GM21367 (cell line): ENCODE measurements around the gene DAPK1.

ENCODE experiments used
- ATAC-seq: cut with Tn5 transposase; IDR thresholded peaks from one replicate; pipeline ENCODE4 v1.9.1; 2021; ENCODE audit not compliant: unreplicated experiment

DAPK1 gene

DNA sequence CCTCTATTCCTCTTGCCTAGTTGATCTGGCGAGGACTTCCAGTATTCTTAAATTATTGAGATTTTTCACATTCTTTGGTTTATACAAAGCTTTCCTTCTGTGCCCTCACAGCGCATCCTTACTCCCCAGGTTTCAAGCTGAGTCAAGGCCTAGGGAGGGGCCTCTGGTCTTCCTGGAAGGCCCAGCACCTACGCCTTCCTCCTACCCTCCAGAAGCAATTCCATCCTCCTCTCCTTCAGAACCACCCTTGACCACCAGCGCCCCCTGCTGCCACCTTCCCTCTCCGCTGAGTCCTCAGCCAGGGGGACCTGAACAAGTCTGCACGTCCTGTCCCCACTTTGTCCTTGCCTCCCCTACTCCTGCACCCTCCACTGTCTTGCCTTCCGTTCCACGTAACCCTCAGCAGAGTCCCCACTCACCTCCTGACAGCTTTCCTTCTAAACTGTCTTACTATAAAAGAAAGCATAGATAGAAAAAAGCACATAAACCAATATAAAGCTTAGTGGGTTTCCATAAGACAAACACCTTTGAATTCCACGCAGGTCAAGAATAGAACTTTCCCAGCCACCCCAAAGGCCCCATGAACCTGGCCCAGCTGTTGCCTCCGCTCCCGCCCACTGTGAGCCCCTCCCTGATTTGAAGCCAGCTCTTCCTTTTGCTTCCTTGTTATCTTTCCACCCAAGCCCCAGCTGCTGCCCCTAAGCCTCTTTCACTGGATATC lies 165.3 kb downstream of the DAPK1 start:
- ATAC-seq, result no peak

DNA sequence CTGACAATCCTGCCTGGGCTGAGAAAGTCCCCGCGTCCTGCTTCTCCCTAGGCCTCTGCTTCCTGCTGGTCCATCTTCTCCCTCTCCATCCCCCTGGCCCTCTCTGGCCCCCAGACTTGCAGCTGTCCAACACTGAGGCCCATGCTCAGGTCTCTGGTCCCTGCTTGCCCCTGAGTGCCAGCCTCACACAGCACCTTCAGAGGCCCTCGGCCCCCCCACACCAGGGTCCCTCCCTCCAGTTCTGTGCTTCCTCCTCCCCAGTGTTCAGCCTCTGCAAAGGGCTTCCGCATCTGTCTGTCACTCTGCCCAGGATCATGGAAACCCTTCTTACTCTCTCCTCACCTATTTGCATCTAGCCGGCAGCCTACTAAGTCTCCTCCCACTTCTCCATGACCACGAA lies 165.9 kb downstream of the DAPK1 start:
- ATAC-seq, result no peak

DNA sequence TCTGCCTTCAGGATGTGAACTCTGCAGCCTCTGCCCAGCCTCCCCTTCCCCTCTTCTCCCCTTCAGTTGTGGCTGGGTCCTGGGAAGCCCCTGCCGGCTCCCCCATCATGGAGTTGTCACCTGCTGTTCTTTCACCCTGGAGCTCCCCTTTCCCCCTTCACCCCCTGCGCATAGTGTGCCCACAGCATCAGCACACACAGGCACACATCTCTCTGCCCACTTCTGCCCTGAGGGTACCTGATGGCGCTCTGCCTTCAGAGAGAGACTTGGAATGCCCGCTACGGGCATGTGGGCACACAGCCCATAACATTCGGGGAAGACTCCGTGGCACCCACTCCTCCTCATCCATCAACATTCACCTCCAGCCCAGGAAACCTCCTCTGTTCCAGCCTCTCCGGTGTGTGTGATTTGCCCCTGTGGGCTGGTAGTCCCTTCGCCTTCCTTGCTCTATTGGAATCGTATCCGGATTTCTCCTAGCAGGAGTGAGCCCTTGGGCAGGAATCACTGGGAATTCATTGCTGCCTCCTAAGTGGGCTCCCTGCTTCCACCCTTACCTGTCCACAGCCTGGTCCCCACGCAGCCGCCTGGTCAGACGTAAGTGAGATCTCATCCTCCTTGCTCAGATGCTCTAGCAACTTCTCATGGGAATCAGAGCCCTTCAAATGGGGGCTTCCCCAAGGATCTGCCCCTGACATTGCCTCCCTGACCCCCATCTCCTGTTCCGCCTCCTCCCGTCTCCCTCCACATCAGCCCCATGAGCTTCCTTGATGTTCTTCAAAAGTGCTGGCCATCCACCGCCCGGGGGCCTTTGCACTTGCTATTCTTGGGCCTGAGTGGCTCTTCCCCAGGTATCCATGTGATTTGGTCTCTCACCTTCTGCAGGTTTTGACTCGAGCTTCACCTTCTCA lies 166.7 kb downstream of the DAPK1 start:
- no peak for ATAC-seq

DNA sequence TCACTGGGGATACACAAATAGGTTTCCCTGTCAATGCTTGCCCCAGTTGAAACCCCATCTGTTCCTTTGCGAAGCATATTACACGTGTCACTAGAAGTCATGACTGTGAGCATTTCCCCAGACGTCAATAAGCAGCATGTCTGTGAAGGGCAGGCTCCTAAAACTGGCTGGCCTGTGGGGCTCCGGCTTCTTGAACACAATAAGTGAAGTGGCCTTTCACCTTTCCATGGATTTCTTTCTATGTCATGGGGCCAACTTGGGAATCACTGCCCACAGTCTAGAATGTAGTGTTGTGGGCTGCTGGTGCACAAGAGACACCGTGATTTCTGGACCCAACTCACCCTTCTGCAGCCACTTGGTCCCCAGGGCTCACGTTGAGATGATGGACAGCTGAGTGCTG lies 167.8 kb downstream of the DAPK1 start:
- ATAC-seq, result no peak

DNA sequence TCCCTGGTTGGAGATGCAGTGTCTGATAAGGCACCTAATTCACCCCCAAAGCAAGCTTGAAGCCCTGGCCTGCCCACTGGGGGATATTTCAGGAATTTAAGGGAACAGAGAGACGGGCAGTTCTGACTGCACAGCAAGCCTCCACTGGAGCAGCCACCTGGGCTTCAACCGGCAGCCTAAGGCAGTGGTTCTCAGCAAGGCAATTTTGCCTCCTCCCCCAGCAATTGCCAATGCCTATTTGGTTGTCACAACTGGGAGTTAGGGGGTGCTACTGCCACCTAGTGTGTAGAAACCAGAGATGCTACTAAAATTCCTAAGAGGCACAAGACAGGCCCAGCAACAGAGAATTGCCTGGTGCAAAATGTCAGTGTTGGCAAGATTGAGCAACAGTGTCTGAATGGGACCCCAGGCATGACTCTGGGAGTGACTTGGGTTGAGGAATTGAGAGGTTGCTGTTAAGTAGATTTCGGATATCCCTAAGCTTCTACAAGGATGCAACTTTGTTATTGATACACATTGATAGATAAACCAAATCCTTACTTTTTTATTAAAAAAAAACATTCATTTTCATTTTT lies 169.6 kb downstream of the DAPK1 start:
- no peak for ATAC-seq

DNA sequence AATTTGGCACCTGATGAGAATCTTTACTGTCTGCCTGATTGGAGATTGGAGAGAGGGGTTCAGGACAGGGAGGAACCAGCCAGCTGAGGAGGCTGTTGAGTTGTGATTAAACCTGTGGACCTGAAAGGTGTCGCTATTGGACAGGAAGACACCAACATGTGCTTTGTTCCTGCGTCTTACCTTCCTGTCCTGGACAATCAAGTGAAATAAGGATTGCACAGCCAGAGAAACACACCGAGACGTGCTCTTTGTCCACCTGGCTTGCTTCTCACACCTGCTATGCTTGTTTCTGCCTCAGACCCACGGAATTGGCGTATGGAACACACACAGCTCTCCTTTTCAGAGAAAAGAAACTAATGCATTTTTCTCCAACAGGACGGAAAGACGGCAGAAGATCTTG lies 170.6 kb downstream of the DAPK1 start:
- ATAC-seq, result no peak

DNA sequence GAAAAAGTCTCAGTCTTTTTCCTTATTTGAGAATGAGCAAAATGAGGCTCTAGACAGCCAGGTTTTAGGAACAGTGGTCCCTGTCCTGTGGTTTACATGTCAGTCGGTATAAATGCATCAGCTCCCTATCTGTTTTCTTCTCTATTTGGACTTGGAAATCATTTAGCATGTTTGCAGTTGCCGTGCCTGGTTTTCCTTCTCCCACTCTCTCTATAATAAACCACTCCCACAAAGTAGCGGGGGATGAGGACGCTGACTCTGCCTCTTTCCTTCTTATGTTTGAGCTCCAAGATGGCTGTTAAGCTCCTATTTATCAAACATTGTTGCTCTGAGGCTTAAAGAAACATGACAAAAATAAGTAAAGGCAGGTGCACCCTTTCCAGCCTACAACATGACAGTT lies 171.1 kb downstream of the DAPK1 start:
- ATAC-seq, result no peak

DNA sequence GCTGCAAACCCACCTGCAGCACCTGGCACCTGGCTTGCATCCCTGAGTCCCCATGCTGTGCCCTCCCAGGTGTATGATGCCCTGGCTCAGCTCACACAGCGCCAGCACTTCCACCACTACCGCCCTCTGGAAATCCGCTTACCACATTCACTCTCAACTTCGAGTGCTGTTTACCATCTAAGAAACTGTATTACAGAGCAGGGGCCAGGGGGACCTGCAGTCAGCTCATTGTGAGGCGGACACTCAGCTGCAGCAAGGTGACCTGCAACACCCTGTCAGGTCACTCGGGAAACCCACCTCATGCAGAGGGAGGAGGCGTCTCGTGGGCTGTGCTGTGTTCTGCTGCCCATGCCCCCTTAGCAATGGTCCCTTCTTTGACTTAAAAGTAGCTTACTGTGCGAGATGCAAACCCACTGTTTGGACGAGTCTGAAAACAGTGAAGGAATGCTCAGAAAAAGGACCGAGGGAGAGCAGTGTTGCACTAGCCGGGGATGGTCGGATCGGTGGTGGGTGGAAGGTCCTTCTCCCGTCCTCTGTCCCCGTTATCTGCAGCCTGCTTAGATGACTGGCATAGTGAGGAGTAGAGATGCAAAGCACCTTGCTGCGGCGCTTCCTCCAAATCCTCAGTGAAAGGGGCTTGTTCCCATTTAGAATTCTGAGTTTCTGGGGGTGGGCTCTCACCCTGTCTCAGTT lies 173.1 kb downstream of the DAPK1 start:
- no peak for ATAC-seq

DNA sequence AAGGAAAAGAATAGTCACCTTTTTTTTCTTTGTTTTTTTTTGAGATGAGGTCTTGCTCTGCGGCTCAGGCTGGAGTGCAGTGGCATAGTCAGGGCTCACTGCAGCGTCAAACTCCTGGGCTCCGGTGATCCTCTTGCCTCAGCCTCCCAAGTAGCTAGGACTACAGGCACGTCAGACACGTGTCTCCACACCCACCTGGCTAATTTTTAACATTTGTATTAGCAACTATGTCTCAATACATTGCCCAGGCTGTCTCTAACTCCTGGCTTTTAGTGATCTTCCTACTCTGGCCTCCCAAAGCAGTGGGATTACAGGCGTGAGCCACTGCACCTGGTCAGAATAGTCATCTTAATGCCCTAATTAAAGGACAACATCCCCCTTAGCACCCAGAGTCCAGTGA lies 173.8 kb downstream of the DAPK1 start:
- ATAC-seq, result no peak

DNA sequence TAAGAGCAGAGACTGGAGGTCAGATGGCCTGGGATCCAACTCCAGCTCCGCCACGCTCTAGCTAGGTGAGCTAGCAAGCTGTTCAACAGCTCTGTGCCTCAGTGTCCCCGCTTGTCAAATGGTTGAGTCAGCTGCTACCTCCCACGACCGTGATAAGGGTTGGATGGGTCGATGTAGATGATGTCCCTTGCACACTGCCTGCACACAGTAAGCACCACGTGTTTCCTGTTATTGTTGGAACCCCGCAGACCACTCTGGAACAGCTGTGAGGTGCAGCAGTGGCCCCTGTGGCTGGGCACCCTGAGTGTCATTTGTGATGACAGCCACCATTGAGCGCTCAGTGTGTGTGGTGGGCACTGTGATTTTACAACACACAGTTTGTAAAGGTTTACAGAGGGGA lies 174.3 kb downstream of the DAPK1 start:
- no peak for ATAC-seq

DNA sequence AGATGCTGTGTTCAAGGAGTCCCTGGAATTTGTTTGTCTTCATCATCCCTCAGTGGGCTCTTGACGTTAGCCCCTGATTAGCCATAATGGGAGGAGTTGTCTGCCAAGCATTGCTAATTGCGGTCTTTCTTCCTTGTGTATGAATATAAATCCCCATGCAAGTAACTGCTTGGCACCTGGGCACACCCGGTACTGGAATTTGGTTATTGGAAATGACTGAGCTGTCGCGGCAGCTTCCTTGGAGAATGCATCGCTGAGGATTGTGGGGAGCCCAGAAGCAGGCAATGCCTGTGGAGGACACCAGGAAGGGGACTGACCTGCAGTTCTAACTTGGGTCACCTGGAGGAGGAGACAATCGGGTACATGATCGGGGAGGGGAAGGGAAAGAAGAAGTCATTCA lies 174.9 kb downstream of the DAPK1 start:
- ATAC-seq, result no peak

DNA sequence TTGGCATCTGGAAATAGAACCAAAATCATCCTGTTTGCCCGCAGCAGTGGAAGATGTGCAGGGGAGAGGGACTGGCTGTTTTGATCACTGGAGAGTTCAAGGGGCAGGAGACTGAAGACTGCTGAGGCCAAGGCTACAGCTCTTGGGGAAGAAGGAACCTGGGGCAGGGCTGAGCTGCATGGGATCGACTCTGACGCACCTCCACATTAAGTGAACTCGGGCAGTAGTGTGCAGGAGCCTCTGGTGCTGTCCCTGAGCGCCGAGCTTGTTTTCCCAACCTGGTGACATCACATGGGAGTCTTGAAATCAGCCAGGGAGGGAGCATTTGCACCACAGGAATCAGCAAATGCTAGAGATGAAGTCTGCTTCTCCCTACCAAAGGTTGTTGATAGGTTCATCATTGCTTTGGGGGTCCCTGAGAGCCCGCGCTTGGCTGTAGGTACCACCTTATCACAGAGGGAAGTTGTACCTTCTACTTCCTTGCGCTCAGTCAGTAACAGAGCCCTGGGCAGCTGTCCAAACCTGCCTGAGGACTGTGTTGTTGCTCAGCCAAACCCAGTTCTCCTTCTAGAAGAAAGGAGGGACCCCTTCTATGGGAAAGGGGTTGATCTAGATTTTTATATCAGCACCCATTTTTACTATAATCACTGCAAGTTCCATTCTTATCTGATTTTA lies 175.9 kb downstream of the DAPK1 start:
- ATAC-seq, result no peak

DNA sequence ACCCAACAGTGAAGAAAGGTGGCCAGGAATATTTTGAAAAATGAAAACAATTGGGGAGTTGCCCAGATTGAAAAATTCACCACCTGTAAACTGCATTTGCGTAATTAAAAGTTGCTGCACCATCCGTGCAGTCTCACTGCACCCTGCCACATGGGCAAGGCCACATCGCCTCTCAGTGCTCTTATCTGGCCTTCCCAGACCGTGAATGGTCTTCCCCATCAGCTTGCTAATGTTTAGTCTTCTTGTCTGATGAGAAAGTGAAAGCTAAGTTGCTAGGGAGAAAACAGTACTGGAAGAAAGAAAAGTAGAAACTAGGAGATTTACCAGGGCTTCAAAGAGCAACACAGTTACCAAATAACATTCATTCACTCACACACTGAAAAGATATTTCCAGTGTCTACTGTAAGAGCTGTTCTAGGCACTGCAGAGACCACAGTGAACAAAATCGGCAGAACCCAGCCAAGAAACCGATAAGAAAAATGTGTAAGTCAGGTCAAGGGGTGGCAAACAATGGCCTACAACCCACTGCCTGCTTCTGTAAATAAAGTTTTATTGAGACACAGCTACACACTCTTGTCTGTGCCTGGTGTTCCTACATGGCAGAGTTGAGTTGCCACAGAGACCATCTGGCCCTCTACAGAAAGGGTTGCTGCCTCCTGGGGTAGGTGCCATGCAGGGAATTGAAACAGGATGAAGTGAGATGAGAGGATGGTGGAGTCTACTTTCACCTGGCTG lies 177.1 kb downstream of the DAPK1 start:
- no peak for ATAC-seq

DNA sequence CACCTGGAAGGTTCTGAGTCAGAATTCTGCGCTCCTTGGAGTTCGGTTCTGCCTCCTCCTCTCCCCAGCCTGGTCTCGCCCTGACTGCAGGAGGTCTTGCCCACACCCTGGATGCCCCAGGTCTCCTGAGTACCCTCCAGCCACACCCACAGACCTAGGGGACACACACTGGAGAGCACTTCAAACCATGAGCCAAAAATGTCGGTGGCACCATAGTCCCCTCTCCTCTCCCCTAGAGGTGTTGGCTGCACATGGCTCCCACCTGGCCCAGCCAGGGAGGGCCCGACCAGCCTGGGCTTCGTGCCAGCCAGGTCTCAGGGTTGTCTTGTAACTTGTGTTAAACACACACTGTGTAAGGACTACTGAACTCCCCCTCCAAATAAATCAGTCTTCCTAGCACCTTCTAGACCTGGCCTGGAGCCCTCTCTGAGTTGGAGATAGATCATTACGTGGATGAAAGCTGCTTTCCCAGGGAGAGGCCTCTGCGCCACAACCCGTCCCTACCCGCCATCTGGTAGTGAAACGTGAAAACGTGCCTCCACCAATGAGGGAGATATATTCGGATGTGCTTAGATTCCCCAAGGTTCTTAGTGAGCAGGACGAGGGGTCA lies 178.3 kb downstream of the DAPK1 start:
- ATAC-seq, result no peak

DNA sequence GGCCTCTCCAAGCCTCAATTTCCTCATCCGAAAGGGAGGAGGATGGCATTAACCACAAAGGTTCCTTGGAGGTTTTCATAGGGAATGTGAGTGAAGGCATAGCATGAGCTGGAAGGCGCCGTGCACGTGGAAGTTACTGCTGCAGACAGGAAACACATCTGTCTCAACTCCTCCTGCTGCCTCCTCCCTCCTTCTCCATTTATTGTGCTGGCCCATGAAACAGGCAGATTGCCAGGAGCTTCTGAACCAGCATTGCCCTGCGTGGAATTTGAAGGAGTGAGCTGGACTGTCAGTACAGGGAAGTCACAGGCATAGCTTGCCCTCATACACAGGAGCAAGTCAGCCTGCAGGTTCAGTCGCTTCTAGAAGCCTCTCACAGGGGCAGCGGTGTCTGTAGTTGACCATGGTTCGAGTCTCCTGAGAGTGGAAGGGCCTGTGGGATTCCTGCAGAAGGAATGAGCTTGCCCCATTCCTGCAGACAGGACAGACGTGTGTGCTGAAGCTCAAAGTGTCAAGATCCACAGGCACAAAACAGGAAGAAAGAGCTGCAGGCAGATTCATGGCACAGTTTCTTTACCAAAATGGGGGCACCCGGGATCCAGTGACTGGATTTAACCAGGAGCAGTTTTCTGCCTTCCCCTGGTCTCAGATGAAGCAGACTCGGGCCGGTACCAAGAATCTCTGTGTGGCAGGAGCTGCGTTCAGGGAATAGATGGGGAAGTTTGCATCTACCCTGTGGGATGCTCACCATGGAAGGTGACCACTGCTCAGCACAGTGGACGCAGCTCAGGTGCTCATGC lies 179.5 kb downstream of the DAPK1 start:
- no peak for ATAC-seq

DNA sequence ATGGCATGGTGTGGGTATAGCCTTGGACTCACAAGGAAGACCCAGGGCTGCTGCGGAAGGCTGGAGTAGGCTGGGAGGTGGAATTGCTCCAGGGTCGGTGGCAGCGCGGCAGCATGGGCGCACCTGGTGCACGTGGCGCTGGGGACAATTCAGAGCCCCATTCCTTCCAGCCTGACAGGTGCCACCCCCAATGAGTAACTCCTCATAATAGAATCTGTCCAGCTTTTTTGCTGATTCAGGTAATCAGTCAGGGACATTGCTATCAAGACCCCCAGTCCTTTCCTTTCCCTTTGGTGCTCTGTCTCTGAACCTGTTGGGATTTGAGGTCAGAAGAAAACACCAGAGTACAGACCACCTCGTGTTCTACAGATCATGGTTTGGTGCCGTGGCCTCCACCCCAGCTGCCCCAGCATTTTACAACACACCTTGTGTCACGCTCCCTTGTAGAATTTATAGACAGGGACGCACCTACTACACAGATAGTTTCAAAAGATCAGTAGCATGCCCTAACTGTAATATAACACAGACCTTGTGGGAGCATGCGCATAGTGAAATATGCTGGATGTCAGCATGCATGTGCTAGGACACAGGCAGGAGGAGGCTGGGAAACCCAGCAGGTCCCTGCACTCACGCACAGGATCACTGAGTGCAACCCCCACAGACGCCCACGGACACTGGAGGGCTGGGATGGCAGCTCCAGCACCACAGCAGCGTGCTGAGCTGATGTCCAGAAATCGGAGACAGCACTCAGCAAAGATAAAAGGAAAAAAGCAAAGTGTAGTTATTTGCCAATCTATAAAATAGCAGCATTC lies 180.3 kb downstream of the DAPK1 start:
- no peak for ATAC-seq

DNA sequence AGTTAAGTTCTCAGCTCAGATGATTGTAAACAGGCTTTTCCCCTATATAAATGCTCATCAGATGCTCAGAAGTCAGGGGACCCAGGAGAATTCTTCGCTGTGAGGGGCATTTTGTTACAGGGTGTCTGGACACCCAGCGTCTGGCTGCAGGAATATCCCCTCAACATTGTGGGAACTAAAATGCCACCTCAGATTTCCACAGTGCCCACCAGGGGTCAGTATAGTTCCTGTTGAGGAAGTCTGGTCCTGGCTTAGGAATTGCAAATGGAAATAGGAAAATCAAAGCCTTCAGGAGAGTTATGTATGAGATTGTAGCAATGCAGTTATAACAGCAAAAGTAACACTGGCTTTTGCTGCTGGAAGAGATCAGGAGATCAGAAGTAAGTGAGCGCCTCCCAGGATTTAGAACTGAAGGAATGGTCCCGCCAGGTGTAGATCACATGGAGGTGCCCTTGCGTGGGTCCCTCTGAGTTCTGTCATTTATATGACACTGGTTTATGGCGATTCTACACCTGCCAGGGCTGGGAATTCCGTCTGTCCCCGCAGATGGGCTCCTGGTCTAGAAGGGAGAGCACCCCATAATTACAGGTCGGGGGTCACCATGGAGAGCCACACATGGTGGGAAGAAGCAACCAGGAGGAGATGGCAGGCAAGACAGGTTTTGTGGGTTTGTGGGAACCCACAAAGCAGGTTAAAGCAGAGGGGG lies 181.1 kb downstream of the DAPK1 start:
- no peak for ATAC-seq
